GM23338 (cell line): ENCODE measurements around the gene ZNF778. TPM values are rescaled to one million over a fixed set of nuclear protein-coding genes. Genes with fewer than 3 reads are reported as not detected.

Experiments
- ATAC-seq: fragments of 200-7000 bp; cut with Tn5 transposase; 3 replicates; pipeline ENCODE4 v1.9.1; 2020
- DNase-seq: peaks from one replicate; pipeline ENCODE4 v3.0.0-alpha.2; 2015; ENCODE audit warnings: low spot score
- H2AFZ ChIP-seq: fragments of 200-600 bp; sonication (generic); 2 replicates; pipeline ENCODE4 v1.8.0; 2016; ENCODE audit warnings: antibody characterized with exemption, mild to moderate bottlenecking, moderate library complexity
- H3F3A ChIP-seq: fragments of 200-600 bp; sonication (generic); replicated peaks from 2 replicates; pipeline ENCODE4 v1.8.0; 2017; ENCODE audit warnings: antibody characterized with exemption, mixed run types, low read depth
- H3K27ac ChIP-seq: fragments of 200-600 bp; sonication (generic); 2 replicates; pipeline ENCODE4 v1.6.1; 2016; ENCODE audit warnings: low read depth
- H3K27me3 ChIP-seq: fragments of 200-600 bp; sonication (generic); 2 replicates; pipeline ENCODE4 v1.8.0; 2016; ENCODE audit warnings: mild to moderate bottlenecking, mixed run types, moderate library complexity; ENCODE audit not compliant: insufficient read depth
- H3K36me3 ChIP-seq: fragments of 200-600 bp; sonication (generic); 2 replicates; pipeline ENCODE4 v1.8.0; 2016; ENCODE audit warnings: mild to moderate bottlenecking; ENCODE audit not compliant: insufficient read depth
- H3K4me1 ChIP-seq: fragments of 200-600 bp; sonication (generic); 2 replicates; pipeline ENCODE4 v1.8.0; 2016; ENCODE audit warnings: mild to moderate bottlenecking, moderate library complexity; ENCODE audit not compliant: insufficient read depth
- H3K4me2 ChIP-seq: fragments of 200-600 bp; sonication (generic); 2 replicates; pipeline ENCODE4 v1.7.1; 2017; ENCODE audit warnings: mixed run types
- H3K4me3 ChIP-seq: fragments of 200-600 bp; sonication (generic); 2 replicates; pipeline ENCODE4 v1.6.1; 2016; ENCODE audit warnings: mixed run types
- H3K79me2 ChIP-seq: fragments of 200-600 bp; sonication (generic); replicated peaks from 2 replicates; pipeline ENCODE4 v1.8.0; 2017; ENCODE audit warnings: mild to moderate bottlenecking; ENCODE audit not compliant: insufficient read depth
- H3K9me2 ChIP-seq: fragments of 200-600 bp; sonication (generic); 2 replicates; pipeline ENCODE4 v1.8.0; 2017; ENCODE audit not compliant: insufficient read depth
- H4K20me1 ChIP-seq: fragments of 200-600 bp; sonication (generic); replicated peaks from 2 replicates; pipeline ENCODE4 v1.8.0; 2017; ENCODE audit warnings: mild to moderate bottlenecking; ENCODE audit not compliant: insufficient read depth
- H3K27ac Mint-ChIP-seq: 2 replicates; pipeline ENCODE4 v1.8.0; 2020; ENCODE audit warnings: inconsistent platforms, mild to moderate bottlenecking, moderate library complexity, mixed read lengths
- H3K27me3 Mint-ChIP-seq: 3 replicates; pipeline ENCODE4 v1.8.0; 2022; ENCODE audit warnings: low read depth, mild to moderate bottlenecking, moderate library complexity, mixed read lengths, inconsistent platforms; ENCODE audit not compliant: insufficient read depth, poor library complexity
- H3K36me3 Mint-ChIP-seq: 3 replicates; pipeline ENCODE4 v1.8.0; 2021; ENCODE audit warnings: low read depth, mild to moderate bottlenecking, inconsistent platforms, moderate library complexity, mixed read lengths
- H3K4me1 Mint-ChIP-seq: 3 replicates; pipeline ENCODE4 v1.8.0; 2020; ENCODE audit warnings: mild to moderate bottlenecking, inconsistent platforms, mixed read lengths
- H3K4me3 Mint-ChIP-seq: 3 replicates; pipeline ENCODE4 v1.8.0; 2021; ENCODE audit warnings: moderate library complexity, mild to moderate bottlenecking, inconsistent platforms, mixed read lengths
- H3K9me3 Mint-ChIP-seq: 3 replicates; pipeline ENCODE4 v1.8.0; 2020; ENCODE audit warnings: moderate library complexity, mild to moderate bottlenecking, inconsistent platforms, mixed read lengths
- CREB1 ChIP-seq: fragments of 250-450 bp; sonication (Bioruptor Pico); IDR thresholded peaks from 2 replicates; pipeline ENCODE4 v1.5.0; 2020; ENCODE audit warnings: low read depth, mild to moderate bottlenecking, moderate library complexity
- CTCF ChIP-seq, 2 experiments: fragments of 200-600 bp in 1 of 2; sonication (generic) in 1 of 2; conservative IDR thresholded peaks; 2 replicates each; pipeline versions ENCODE4 v1.5.1 to v1.6.1; 2016 to 2017; ENCODE audit warnings: antibody characterized with exemption in 2 of 2, low read depth in 2 of 2, mild to moderate bottlenecking in 2 of 2, moderate library complexity in 1 of 2
- ETS1 ChIP-seq: IDR thresholded peaks from 2 replicates; pipeline ENCODE4 v1.6.1; 2016; ENCODE audit warnings: antibody characterized with exemption
- EZH2 ChIP-seq: fragments of 200-600 bp; sonication (generic); IDR thresholded peaks from one replicate; pipeline ENCODE4 v1.8.0; 2017; ENCODE audit warnings: antibody characterized with exemption, mild to moderate bottlenecking, low read depth; ENCODE audit not compliant: unreplicated experiment
- EZH2phosphoT487 ChIP-seq: fragments of 200-600 bp; sonication (generic); IDR thresholded peaks from one replicate; pipeline ENCODE4 v1.8.1; 2018; ENCODE audit warnings: antibody characterized with exemption; ENCODE audit not compliant: unreplicated experiment
- JUNB ChIP-seq: IDR thresholded peaks from one replicate; pipeline ENCODE4 v1.6.1; 2016; ENCODE audit warnings: antibody characterized with exemption; ENCODE audit not compliant: unreplicated experiment
- NANOG ChIP-seq: IDR thresholded peaks from 2 replicates; pipeline ENCODE4 v1.6.1; 2016; ENCODE audit warnings: antibody characterized with exemption, borderline replicate concordance
- POLR2AphosphoS5 ChIP-seq: IDR thresholded peaks from 2 replicates; pipeline ENCODE4 v1.6.1; 2016; ENCODE audit warnings: antibody characterized with exemption, low read depth
- REST ChIP-seq: IDR thresholded peaks from one replicate; pipeline ENCODE4 v1.6.1; 2018; ENCODE audit warnings: antibody characterized with exemption; ENCODE audit not compliant: unreplicated experiment
- STAT1 ChIP-seq: IDR thresholded peaks from one replicate; pipeline ENCODE4 v1.6.1; 2016; ENCODE audit warnings: antibody characterized with exemption; ENCODE audit not compliant: unreplicated experiment
- ZNF114 ChIP-seq: fragments of 250-450 bp; sonication (Bioruptor Pico); IDR thresholded peaks from 2 replicates; pipeline ENCODE4 v1.5.0; 2020; ENCODE audit warnings: mild to moderate bottlenecking, moderate library complexity
- ZNF331 ChIP-seq: fragments of 250-450 bp; sonication (Bioruptor Pico); IDR thresholded peaks from 2 replicates; pipeline ENCODE4 v1.5.0; 2020; ENCODE audit warnings: low read depth, mild to moderate bottlenecking, moderate library complexity
- ZNF462 ChIP-seq: fragments of 250-450 bp; sonication (Bioruptor Pico); IDR thresholded peaks from 2 replicates; pipeline ENCODE4 v1.5.0; 2020; ENCODE audit warnings: mild to moderate bottlenecking, moderate library complexity
- polyA plus RNA-seq: library from polyadenylated mRNA; unstranded; fragments of >200 nt; fragmentation: Nextera tagmentation; extraction: Ambion mirVana; gene quantifications from 2 replicates; pipeline ENCODE4 v1.2.1, GENCODE V29; 2016
- total RNA-seq: library from RNA; depleted of rRNA; stranded (reverse); fragments of >200 nt; shearing (Covaris generic); gene quantifications from 2 replicates; pipeline ENCODE4 v1.2.3, GENCODE V29; 2014

ZNF778 gene
- total and polyA plus RNA-seq, 2 experiments from 2014 or later = 7.9 to 43.4 TPM

GRCh38 chr16:89246903-89247733, 29.6 kb downstream of the ZNF778 start:
- no peaks in the 10 kb centered on the region; the same call in 1 of the 2 replicates for H3K4me1 ChIP-seq
- Mint-ChIP-seq H3K36me3 (peaks cover 7% of the 10 kb centered on the region; the same call in 2 of the 3 replicates), H3K27me3 (peaks cover 17% of the 10 kb centered on the region), H3K4me3 (peak overlapping the region; percentile 78), H3K9me3 (peaks cover 6% of the 10 kb centered on the region; the same call in 2 of the 3 replicates), H3K27ac (no peak overlapping the region), H3K4me1 (peaks cover 4% of the 10 kb centered on the region; the same call in 1 of the 3 replicates)
- no peaks in the 10 kb centered on the region for H4K20me1 ChIP-seq
- H3K27me3 ChIP-seq = peaks cover 11% of the 10 kb centered on the region; the same call in 1 of the 2 replicates
- DNase-seq = peak; percentile 88
- H3K4me3 ChIP-seq = peak overlapping the region; percentile 68
- peaks cover 2% of the 10 kb centered on the region; the same call in 1 of the 2 replicates for H3K9me2 ChIP-seq
- no peaks in the 10 kb centered on the region for H3K79me2 ChIP-seq
- no peak overlapping the region for H3K27ac ChIP-seq
- 0 out of 2 replicates have a peak, but pooled peaks cover 5% of the 10 kb centered on the region for H3F3A ChIP-seq
- peak overlapping the region; percentile 83 for H3K4me2 ChIP-seq
- TF ChIP-seq NANOG (no peak), ZNF331 (CRISPR knock-in tag) (no peak), ZNF462 (CRISPR knock-in tag) (no peak), CTCF (conservative IDR thresholded peaks at IDR 0.05; ENCODE audit: low read depth in 2 of 2) (peak in 1 of 2 experiments; percentile 23; a peak in 1 of 4 replicates), JUNB (no peak), POLR2AphosphoS5 (peak; percentile 86), CREB1 (CRISPR knock-in tag) (no peak), ETS1 (no peak), ZNF114 (CRISPR knock-in tag) (no peak), STAT1 (no peak), EZH2 (no peak), REST (no peak), EZH2phosphoT487 (no peak)
- H2AFZ ChIP-seq = peak overlapping the region; percentile 72
- peak; percentile 81 for ATAC-seq
- no peaks in the 10 kb centered on the region for H3K36me3 ChIP-seq
